ENCODE data around the gene RAI1.

DNA sequence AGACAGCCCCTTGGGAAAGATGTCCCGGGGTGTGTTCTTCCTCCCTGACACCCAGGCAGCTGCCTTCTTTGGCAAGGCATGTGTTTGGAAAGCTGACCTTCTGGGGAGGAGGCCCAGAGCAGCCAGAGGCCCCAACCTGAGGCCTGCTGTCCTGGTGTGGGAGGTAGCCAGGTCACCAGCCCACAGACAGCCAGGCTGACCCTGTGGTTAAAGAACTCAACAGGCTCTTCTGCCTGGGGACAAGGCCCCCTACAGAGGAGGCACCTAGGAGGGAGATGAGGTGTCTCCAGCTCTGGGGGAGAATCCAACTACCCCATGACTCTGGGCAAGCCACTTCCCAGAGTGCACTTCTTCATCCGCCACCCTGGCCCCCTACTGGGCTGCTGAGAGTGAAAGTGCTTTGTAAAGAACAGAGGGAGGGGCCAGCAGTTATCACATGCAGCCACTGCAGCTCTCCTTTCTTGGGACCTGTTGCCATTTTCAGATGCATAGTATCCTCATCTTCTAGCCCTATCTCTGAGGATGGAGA lies 168.7 kb downstream of the RAI1 start:
- no peak for TF ChIP-seq EZH2 (IDR thresholded peaks at IDR 0.05; ENCODE audit: low read depth)
- TF ChIP-seq, protein P1, sequence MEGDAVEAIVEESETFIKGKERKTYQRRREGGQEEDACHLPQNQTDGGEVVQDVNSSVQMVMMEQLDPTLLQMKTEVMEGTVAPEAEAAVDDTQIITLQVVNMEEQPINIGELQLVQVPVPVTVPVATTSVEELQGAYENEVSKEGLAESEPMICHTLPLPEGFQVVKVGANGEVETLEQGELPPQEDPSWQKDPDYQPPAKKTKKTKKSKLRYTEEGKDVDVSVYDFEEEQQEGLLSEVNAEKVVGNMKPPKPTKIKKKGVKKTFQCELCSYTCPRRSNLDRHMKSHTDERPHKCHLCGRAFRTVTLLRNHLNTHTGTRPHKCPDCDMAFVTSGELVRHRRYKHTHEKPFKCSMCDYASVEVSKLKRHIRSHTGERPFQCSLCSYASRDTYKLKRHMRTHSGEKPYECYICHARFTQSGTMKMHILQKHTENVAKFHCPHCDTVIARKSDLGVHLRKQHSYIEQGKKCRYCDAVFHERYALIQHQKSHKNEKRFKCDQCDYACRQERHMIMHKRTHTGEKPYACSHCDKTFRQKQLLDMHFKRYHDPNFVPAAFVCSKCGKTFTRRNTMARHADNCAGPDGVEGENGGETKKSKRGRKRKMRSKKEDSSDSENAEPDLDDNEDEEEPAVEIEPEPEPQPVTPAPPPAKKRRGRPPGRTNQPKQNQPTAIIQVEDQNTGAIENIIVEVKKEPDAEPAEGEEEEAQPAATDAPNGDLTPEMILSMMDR (conservative IDR thresholded peaks at IDR 0.05), result no peak

Measured in PC-9 (cell line).